ENCODE results near the gene SAP30BP. TPM values are rescaled to one million over a fixed set of nuclear protein-coding genes. Genes with fewer than 3 reads are reported as not detected.

The SAP30BP gene
- total and polyA plus RNA-seq, 2 of the 8 experiments (the other 6 are each of a cell fraction or from before 2014, with no cell fraction given) = 63.3 to 79.9 TPM

- Histone ChIP-seq H2BK12ac (ENCODE audit: low read depth, low read length) (no peak overlapping the region; the same call in 1 of the 2 replicates), H3K56ac (replicated peaks; ENCODE audit: insufficient read length, low read depth, low read length) (no peak overlapping the region), H3K9me3 (ENCODE audit: insufficient read depth in 2 of 2, low read depth in 1 of 2, low read length in 1 of 2) (no peaks in the 10 kb centered on the region), H3K23me2 (ENCODE audit: low read depth, low read length) (peaks cover 5% of the 10 kb centered on the region; the same call in 1 of the 2 replicates), H3K4me1 (replicated peaks in 1 of 4; ENCODE audit: control insufficient read depth in 3 of 4, insufficient read depth in 4 of 4, low read length in 3 of 4) (peaks cover 0 to 13% (median 3%) of the 10 kb centered on the region in 4 experiments; a peak in 2 of 7 replicates), H3K9ac (replicated peaks in 1 of 4; ENCODE audit: extremely low read depth in 1 of 4, low read depth in 3 of 4, low read length in 3 of 4) (peak overlapping the region in 1 of 4 experiments; percentile 88; a peak in 3 of 7 replicates), H2AFZ (ENCODE audit: low read length) (no peak overlapping the region), H3K79me1 (ENCODE audit: low read depth, low read length) (peaks cover 2% of the 10 kb centered on the region; the same call in 1 of the 2 replicates), H2BK120ac (replicated peaks; ENCODE audit: low read depth, low read length) (no peak overlapping the region), H3K27ac (ENCODE audit: low read depth, low read length) (no peak overlapping the region), H3K18ac (ENCODE audit: extremely low read depth, low read length) (no peak overlapping the region), H4K91ac (replicated peaks; ENCODE audit: insufficient read length, low read length) (no peak overlapping the region), H3K27me3 (replicated peaks in 1 of 4; ENCODE audit: control insufficient read depth in 3 of 4, extremely low read depth in 1 of 4, insufficient read depth in 3 of 4, low read length in 3 of 4) (no peaks in the 10 kb centered on the region), H2BK15ac (ENCODE audit: low read length) (no peak overlapping the region), H4K5ac (ENCODE audit: insufficient read length, low read depth, low read length) (no peak overlapping the region), H3K14ac (ENCODE audit: insufficient read length) (no peak overlapping the region), H3K79me2 (ENCODE audit: control insufficient read depth in 1 of 2, insufficient read depth in 2 of 2, low read length in 2 of 2) (peaks cover 11 to 49% of the 10 kb centered on the region in 2 experiments; a peak in 3 of 4 replicates), H3K4me3 (ENCODE audit: extremely low read depth in 1 of 4, insufficient read depth in 2 of 4, low read depth in 3 of 4, low read length in 4 of 4) (peak overlapping the region; percentile 76 to 99 (median 90); a peak in 7 of 8 replicates), H4K20me1 (replicated peaks in 1 of 2; ENCODE audit: control insufficient read depth in 1 of 2, insufficient read depth in 2 of 2, low read length in 2 of 2) (peaks cover 2 to 6% of the 10 kb centered on the region in 2 experiments), H3K4ac (replicated peaks; ENCODE audit: insufficient read length, low read depth, low read length) (no peak overlapping the region), H3K4me2 (ENCODE audit: insufficient read depth in 1 of 2, low read depth in 2 of 2, low read length in 2 of 2) (peak overlapping the region; percentile 70 to 96), H3K36me3 (ENCODE audit: control insufficient read depth in 2 of 4, insufficient read depth in 4 of 4, low read length in 3 of 4) (peaks cover 7 to 29% (median 19%) of the 10 kb centered on the region in 4 experiments; a peak in 6 of 8 replicates), H3K23ac (ENCODE audit: insufficient read length) (no peak overlapping the region), H2BK5ac (ENCODE audit: low read depth, low read length) (no peak overlapping the region; the same call in 1 of the 2 replicates), H2AK5ac (ENCODE audit: low read depth, low read length) (no peak overlapping the region), H2BK20ac (ENCODE audit: low read length) (no peak overlapping the region), H4K8ac (ENCODE audit: extremely low read depth, insufficient read depth, low read length) (peak overlapping the region; percentile 16; the same call in 1 of the 2 replicates)
- FAIRE-seq (no peak), DNase-seq (ENCODE audit: low read depth in 1 of 2, low spot score in 2 of 2) (no peak)
- WGBS, 2 experiments (ENCODE audit: extremely low coverage in 1 of 2, insufficient coverage in 1 of 2, insufficient read length in 1 of 2, insufficient replicate concordance in 2 of 2, low coverage in 1 of 2, low lambda C conversion rate in 2 of 2, missing lambda C conversion rate in 1 of 2) = 80% methylated on average over 10 of the region's 10 CpGs; no CpG with 5 or more reads in 1 of the 2 experiments
- ChIA-PET POLR2A (ENCODE audit: partially characterized antibody) (interaction anchor here (0.8 to 4.1 kb wide), 15 partner anchors 10 to 114 kb away, joined by 3 to 42 read pairs (median 5); partner anchors contain the start of genes ITGB4 and SMIM5), CTCF (ENCODE audit: partially characterized antibody) (interaction anchor here (0.5 to 51.0 kb wide), 11 partner anchors 8 to 195 kb away, joined by 3 to 2200 read pairs (median 4); partner anchors contain the start of genes GALK1 and SMIM5)
- TF ChIP-seq HDAC6 (IDR thresholded peaks at IDR 0.05; ENCODE audit: low read depth, low read length) = no peak
- TF ChIP-seq CHD1 (IDR thresholded peaks at IDR 0.05; ENCODE audit: low read depth, low read length) = no peak
- no peak for TF ChIP-seq SP1 (IDR thresholded peaks at IDR 0.05; ENCODE audit: low read depth, low read length)
- TF ChIP-seq CEBPB (IDR thresholded peaks at IDR 0.05; ENCODE audit: low read depth, low read length) = no peak
- TF ChIP-seq ZNF274 (IDR thresholded peaks at IDR 0.05; ENCODE audit: borderline replicate concordance, extremely low read depth, low read length) = no peak
- no peak for TF ChIP-seq NRF1 (IDR thresholded peaks at IDR 0.05; ENCODE audit: low read depth, low read length)
- no peak for TF ChIP-seq SUZ12 (IDR thresholded peaks at IDR 0.05; ENCODE audit: low read length)
- TF ChIP-seq MAX (IDR thresholded peaks at IDR 0.05) = no peak
- TF ChIP-seq KDM4A (IDR thresholded peaks at IDR 0.05; ENCODE audit: low read depth, low read length, severe bottlenecking) = no peak
- no peak for TF ChIP-seq PHF8 (conservative IDR thresholded peaks at IDR 0.05; ENCODE audit: low read depth, low read length)
- no peak for TF ChIP-seq BRCA1 (IDR thresholded peaks at IDR 0.05; ENCODE audit: low read depth, low read length)
- no peak for TF ChIP-seq CTBP2 (IDR thresholded peaks at IDR 0.05; ENCODE audit: borderline replicate concordance, insufficient read depth, insufficient read length, low read length)
- TF ChIP-seq BACH1 (IDR thresholded peaks at IDR 0.05; ENCODE audit: low read length) = no peak
- TF ChIP-seq YY1 (IDR thresholded peaks at IDR 0.05; ENCODE audit: low read depth, low read length) = no peak
These were observed 1.2 kb upstream of the SAP30BP start for GRCh38 chr17:75665981-75666380.

Data from H1 (cell line).